ENCODE measurements around the gene EXOC4.

The EXOC4 gene

DNA sequence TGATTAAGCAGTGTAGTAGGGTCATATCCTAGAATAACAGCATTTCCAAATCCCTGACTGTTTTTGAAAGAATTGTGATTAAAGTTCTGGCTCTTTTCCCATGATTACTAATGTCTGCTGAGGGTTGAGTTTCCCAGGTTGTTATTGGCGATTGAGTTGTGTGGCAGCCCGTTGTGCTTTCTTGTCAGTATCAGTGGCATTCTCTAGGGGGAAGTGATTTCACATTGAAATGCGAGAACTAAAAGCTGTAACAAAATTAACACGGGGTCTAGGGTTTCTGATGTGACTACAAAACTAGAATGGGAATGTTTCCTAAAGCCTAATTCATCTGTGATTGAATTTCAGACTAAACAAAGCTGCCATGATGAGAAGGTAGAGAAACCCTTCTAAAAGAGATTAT lies 349.4 kb downstream of the EXOC4 start:
- no peak for DNase-seq
- Histone ChIP-seq H3K27me3 (ENCODE audit: insufficient read depth, low read depth, severe bottlenecking) (no peaks in the 10 kb centered on the region), H3K36me3 (no peaks in the 10 kb centered on the region), H3K9me3 (ENCODE audit: severe bottlenecking) (no peaks in the 10 kb centered on the region), H3K4me3 (ENCODE audit: low read depth, low read length) (no peak overlapping the region), H3K27ac (no peak overlapping the region)
- TF ChIP-seq, protein P1, sequence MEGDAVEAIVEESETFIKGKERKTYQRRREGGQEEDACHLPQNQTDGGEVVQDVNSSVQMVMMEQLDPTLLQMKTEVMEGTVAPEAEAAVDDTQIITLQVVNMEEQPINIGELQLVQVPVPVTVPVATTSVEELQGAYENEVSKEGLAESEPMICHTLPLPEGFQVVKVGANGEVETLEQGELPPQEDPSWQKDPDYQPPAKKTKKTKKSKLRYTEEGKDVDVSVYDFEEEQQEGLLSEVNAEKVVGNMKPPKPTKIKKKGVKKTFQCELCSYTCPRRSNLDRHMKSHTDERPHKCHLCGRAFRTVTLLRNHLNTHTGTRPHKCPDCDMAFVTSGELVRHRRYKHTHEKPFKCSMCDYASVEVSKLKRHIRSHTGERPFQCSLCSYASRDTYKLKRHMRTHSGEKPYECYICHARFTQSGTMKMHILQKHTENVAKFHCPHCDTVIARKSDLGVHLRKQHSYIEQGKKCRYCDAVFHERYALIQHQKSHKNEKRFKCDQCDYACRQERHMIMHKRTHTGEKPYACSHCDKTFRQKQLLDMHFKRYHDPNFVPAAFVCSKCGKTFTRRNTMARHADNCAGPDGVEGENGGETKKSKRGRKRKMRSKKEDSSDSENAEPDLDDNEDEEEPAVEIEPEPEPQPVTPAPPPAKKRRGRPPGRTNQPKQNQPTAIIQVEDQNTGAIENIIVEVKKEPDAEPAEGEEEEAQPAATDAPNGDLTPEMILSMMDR (IDR thresholded peaks at IDR 0.05; ENCODE audit: low read depth, low read length) = no peak

DNA sequence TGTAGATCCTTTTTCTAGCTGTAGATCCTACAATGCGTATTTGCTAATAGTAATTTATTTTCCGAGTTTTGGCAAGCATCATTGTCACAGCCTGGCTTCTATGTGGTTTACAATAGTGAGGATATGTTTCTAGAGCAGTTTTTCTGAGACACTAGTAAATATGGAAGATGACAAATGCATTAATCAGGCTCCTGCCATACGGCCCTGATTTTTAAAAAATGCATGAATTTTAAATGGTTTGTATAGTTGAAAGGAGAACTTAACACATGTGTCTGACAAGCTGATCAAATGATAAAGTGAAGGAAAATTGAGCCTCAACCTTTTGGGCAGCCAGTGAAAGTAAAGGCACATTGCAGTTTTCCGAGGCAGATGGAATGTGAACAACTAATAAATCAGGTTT lies 354.1 kb downstream of the EXOC4 start:
- Histone ChIP-seq H3K4me3 (ENCODE audit: low read depth, low read length) (no peak overlapping the region), H3K27ac (no peak overlapping the region), H3K9me3 (ENCODE audit: severe bottlenecking) (no peaks in the 10 kb centered on the region), H3K36me3 (no peaks in the 10 kb centered on the region), H3K27me3 (ENCODE audit: insufficient read depth, low read depth, severe bottlenecking) (no peaks in the 10 kb centered on the region)
- no peak for DNase-seq
- TF ChIP-seq, protein P1 (IDR thresholded peaks at IDR 0.05; ENCODE audit: low read depth, low read length) = no peak

DNA sequence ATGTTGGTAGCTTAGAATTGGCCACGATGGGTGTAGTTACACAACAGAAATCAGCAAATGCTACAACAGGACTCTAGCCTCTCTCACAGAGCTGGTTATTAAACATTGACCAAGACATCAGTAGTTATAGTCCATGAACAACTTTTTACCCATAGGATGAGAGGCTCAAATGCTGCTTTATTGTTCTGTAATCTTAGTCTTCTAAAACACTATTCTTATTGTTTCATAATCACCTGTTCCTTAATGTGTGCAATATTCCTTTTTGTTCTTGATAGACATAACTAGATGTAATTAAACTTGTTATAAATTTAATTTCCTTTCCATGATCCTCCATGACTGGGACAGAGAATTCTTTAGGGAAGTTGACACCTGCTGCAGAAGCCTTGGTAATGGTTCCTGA lies 356.9 kb downstream of the EXOC4 start:
- Histone ChIP-seq H3K27ac (no peak overlapping the region), H3K36me3 (no peaks in the 10 kb centered on the region), H3K27me3 (ENCODE audit: insufficient read depth, low read depth, severe bottlenecking) (no peaks in the 10 kb centered on the region), H3K9me3 (ENCODE audit: severe bottlenecking) (no peaks in the 10 kb centered on the region), H3K4me3 (ENCODE audit: low read depth, low read length) (no peak overlapping the region)
- no peak for DNase-seq
- TF ChIP-seq, protein P1 (IDR thresholded peaks at IDR 0.05; ENCODE audit: low read depth, low read length) = no peak

DNA sequence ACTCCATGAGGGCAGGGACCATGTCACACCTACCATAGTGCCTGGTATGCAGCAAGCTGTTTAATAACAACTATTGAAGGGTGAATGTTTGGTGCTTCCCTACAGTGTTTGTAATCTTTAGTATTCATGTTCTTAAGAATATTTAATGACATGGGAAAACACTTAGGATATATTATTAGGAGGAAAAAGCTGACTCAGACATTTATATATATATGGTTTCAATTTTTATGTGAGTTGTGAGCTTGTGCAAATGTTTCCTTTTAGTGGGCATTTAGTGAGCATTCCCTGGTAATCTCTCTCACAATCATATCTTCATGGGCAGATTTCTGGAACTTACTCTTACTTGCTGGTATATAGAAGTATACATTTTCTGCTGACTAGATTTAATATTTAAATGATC lies 359.1 kb downstream of the EXOC4 start:
- no peak for DNase-seq
- no peak overlapping the region for H3K27ac ChIP-seq

DNA sequence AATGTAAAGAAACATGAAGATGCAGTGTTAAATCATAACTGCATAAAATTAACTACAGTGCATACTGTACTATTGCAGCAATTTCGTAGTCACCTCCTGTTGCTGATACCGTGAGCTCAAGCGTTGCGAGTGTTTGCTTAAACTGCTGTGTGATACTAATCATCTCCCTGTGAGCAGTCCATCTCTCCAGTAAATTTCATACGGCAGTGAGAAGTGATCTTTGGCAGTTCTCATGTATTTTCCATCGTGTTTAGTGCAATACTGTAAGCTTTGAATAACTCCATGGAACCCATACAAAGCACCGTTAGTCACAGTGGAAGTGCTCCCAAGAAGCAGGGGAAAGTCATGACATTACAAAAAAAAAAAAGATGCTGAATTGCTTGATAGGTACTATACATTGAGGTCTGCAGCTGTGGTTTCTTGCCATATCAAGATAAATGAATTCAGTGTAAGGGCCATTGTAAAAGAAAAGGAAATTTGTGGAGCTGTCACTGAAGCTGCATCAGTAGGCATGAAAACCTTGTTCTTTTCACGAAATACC lies 360.4 kb downstream of the EXOC4 start:
- H3K9me3 ChIP-seq (ENCODE audit: severe bottlenecking) = no peaks in the 10 kb centered on the region
- no peak overlapping the region for H3K4me3 ChIP-seq (ENCODE audit: low read depth, low read length)
- TF ChIP-seq, protein P1 (IDR thresholded peaks at IDR 0.05; ENCODE audit: low read depth, low read length) = no peak
- no peak overlapping the region for H3K27ac ChIP-seq
- H3K36me3 ChIP-seq = no peaks in the 10 kb centered on the region
- no peak for DNase-seq
- no peaks in the 10 kb centered on the region for H3K27me3 ChIP-seq (ENCODE audit: insufficient read depth, low read depth, severe bottlenecking)

More for the DNA sequence above, 359.1 kb downstream of the EXOC4 start:
- Histone ChIP-seq H3K36me3 (no peaks in the 10 kb centered on the region), H3K4me3 (ENCODE audit: low read depth, low read length) (no peak overlapping the region), H3K9me3 (ENCODE audit: severe bottlenecking) (no peaks in the 10 kb centered on the region), H3K27me3 (ENCODE audit: insufficient read depth, low read depth, severe bottlenecking) (no peaks in the 10 kb centered on the region)
- TF ChIP-seq, protein P1 (IDR thresholded peaks at IDR 0.05; ENCODE audit: low read depth, low read length) = no peak

DNA sequence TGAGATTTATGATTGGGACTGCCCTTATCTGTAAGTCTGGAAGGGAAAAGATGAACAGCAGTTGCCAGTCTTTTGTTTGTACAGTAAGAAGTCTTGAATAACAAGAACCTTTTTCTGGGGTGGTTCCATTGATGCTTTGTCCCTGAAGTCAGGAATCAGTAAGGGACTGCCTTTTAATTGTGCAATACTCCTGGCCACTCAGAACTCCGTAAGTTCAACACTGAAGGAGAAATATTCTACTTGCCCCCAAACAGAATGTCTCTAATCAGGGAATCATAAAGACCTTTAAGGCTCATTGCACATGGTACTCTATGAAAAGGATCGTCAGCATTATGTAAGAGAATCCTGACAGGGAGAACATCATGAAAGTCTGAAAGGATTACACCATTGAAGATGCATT lies 361.4 kb downstream of the EXOC4 start:
- TF ChIP-seq, protein P1 (IDR thresholded peaks at IDR 0.05; ENCODE audit: low read depth, low read length) = no peak
- Histone ChIP-seq H3K9me3 (ENCODE audit: severe bottlenecking) (no peaks in the 10 kb centered on the region), H3K36me3 (no peaks in the 10 kb centered on the region), H3K27me3 (ENCODE audit: insufficient read depth, low read depth, severe bottlenecking) (no peaks in the 10 kb centered on the region), H3K27ac (no peak overlapping the region), H3K4me3 (ENCODE audit: low read depth, low read length) (no peak overlapping the region)
- no peak for DNase-seq

Measured in WERI-Rb-1 (cell line).